Frontal cortex (tissue), 4 donors: ENCODE measurements around the gene ZDHHC6. TPM values are rescaled to one million over a fixed set of nuclear protein-coding genes. Genes with fewer than 3 reads are reported as not detected.
"Not testable (repeated sequence)": the region's sequence is repeated elsewhere in the genome, so short reads cannot be mapped to it uniquely, and the experiment has no call there.

ENCODE experiments used
- DNase-seq, 2 donors: peaks; one replicate each; pipeline ENCODE4 v3.0.0; 2012; ENCODE audit warnings: low spot score in 2 of 2
- FAIRE-seq: peaks from 2 replicates; lab custom pipeline; 2012; peaks lifted over from hg19 to GRCh38; lab: Jason Lieb, UNC
- total RNA-seq: library from RNA; depleted of rRNA; stranded (reverse); fragments of >200 nt; gene quantifications from one replicate; pipeline ENCODE4 v1.2.3, GENCODE V29; 2014
- donor health status: control.
- donor health status: control.
- donor health status: control.

ZDHHC6 gene
- total RNA-seq, 1 donor from 2014 or later = 31.0 TPM

- DNase-seq (no peak), FAIRE-seq (no peak)
Observed at GRCh38 chr10:112447620-112447928, 860 bp upstream of the ZDHHC6 start.

- no peak for FAIRE-seq
- no peak for DNase-seq
Observed at GRCh38 chr10:112446055-112446854, 459 bp downstream of the ZDHHC6 start.

GRCh38 chr10:112442063-112442462, 4.7 kb downstream of the ZDHHC6 start:
- DNase-seq = no peak
- no peak for FAIRE-seq

GRCh38 chr10:112441520-112441919, 5.2 kb downstream of the ZDHHC6 start:
- FAIRE-seq = no peak
- no peak for DNase-seq

- no peak for FAIRE-seq
Observed at GRCh38 chr10:112438356-112438755, 8.4 kb downstream of the ZDHHC6 start.

GRCh38 chr10:112434988-112435619, 11.6 kb downstream of the ZDHHC6 start:
- DNase-seq (no peak), FAIRE-seq (no peak)

More at GRCh38 chr10:112438356-112438755, 8.4 kb downstream of the ZDHHC6 start:
- DNase-seq = no peak

- DNase-seq (no peak), FAIRE-seq (no peak)
Observed at GRCh38 chr10:112433136-112433535, 13.6 kb downstream of the ZDHHC6 start.

GRCh38 chr10:112429654-112430230, 17.0 kb downstream of the ZDHHC6 start:
- DNase-seq = no peak
- FAIRE-seq = no peak

- FAIRE-seq = no peak
- DNase-seq = no peak
Observed at GRCh38 chr10:112429147-112429546, 17.6 kb downstream of the ZDHHC6 start.

- DNase-seq = no peak
- no peak for FAIRE-seq
Observed at GRCh38 chr10:112426111-112426510, 20.6 kb downstream of the ZDHHC6 start.

GRCh38 chr10:112424651-112425050, 22.1 kb downstream of the ZDHHC6 start:
- FAIRE-seq (no peak), DNase-seq (no peak)

- DNase-seq (no peak), FAIRE-seq (no peak)
Observed at GRCh38 chr10:112421731-112422130, 25.0 kb downstream of the ZDHHC6 start.

GRCh38 chr10:112412696-112413095, 34.0 kb downstream of the ZDHHC6 start:
- FAIRE-seq (no peak), DNase-seq (no peak)

- DNase-seq (no peak), FAIRE-seq (no peak)
Observed at GRCh38 chr10:112409755-112410154, 37.0 kb downstream of the ZDHHC6 start.

GRCh38 chr10:112409299-112409698, 37.4 kb downstream of the ZDHHC6 start:
- no peak for FAIRE-seq

GRCh38 chr10:112407696-112408095, 39.0 kb downstream of the ZDHHC6 start:
- no peak for DNase-seq
- FAIRE-seq = no peak

More at GRCh38 chr10:112409299-112409698, 37.4 kb downstream of the ZDHHC6 start:
- DNase-seq = no peak

GRCh38 chr10:112406806-112407205, 39.9 kb downstream of the ZDHHC6 start:
- not testable (repeated sequence) for DNase-seq, FAIRE-seq

- FAIRE-seq (no peak), DNase-seq (no peak)
Observed at GRCh38 chr10:112404617-112405016, 42.1 kb downstream of the ZDHHC6 start.

- no peak for DNase-seq
- FAIRE-seq = no peak
Observed at GRCh38 chr10:112402917-112403316, 43.8 kb downstream of the ZDHHC6 start.

- DNase-seq = no peak
- FAIRE-seq = no peak
Observed at GRCh38 chr10:112397592-112397991, 49.1 kb downstream of the ZDHHC6 start.
